Endodermal cell (in vitro differentiated cells): ENCODE measurements around the gene MACROD2. TPM values are rescaled to one million over a fixed set of nuclear protein-coding genes. Genes with fewer than 3 reads are reported as not detected.

Source experiments
- DNase-seq: peaks from one replicate; pipeline ENCODE4 v3.0.0-alpha.2; 2017
- H3K27ac ChIP-seq: 2 replicates; pipeline ENCODE4 v1.5.1; 2013; ENCODE audit warnings: mild to moderate bottlenecking, low read depth, low read length, moderate library complexity
- H3K27me3 ChIP-seq: 2 replicates; pipeline ENCODE4 v1.6.1; 2013; ENCODE audit warnings: mild to moderate bottlenecking, low read length, moderate library complexity; ENCODE audit not compliant: insufficient read depth, control insufficient read depth, poor library complexity, severe bottlenecking
- H3K36me3 ChIP-seq: 2 replicates; pipeline ENCODE4 v1.7.0; 2013; ENCODE audit warnings: mild to moderate bottlenecking, low read length, moderate library complexity; ENCODE audit not compliant: control insufficient read depth, insufficient read depth
- H3K4me1 ChIP-seq: one replicate; pipeline ENCODE4 v1.7.0; 2013; ENCODE audit warnings: low read length; ENCODE audit not compliant: control insufficient read depth, insufficient read depth
- H3K4me3 ChIP-seq: 2 replicates; pipeline ENCODE4 v1.5.1; 2013; ENCODE audit warnings: mild to moderate bottlenecking, low read length, moderate library complexity
- H3K9ac ChIP-seq: 2 replicates; pipeline ENCODE4 v1.6.1; 2013; ENCODE audit warnings: mild to moderate bottlenecking, low read length, moderate library complexity; ENCODE audit not compliant: poor library complexity, severe bottlenecking; ENCODE audit errors: extremely low read depth
- H3K9me3 ChIP-seq: 2 replicates; pipeline ENCODE4 v1.6.1; 2013; ENCODE audit warnings: mild to moderate bottlenecking, low read length, moderate library complexity; ENCODE audit not compliant: control insufficient read depth
- H3K27ac Mint-ChIP-seq: 2 replicates; pipeline ENCODE4 v1.8.0; 2020; ENCODE audit warnings: mixed read lengths
- H3K27me3 Mint-ChIP-seq: 2 replicates; pipeline ENCODE4 v1.8.0; 2021; ENCODE audit warnings: mild to moderate bottlenecking, mixed read lengths; ENCODE audit not compliant: insufficient read depth
- H3K36me3 Mint-ChIP-seq: 2 replicates; pipeline ENCODE4 v1.8.0; 2020; ENCODE audit warnings: low read depth, mixed read lengths
- H3K4me1 Mint-ChIP-seq: 2 replicates; pipeline ENCODE4 v1.8.0; 2020; ENCODE audit warnings: mixed read lengths
- H3K4me3 Mint-ChIP-seq: 2 replicates; pipeline ENCODE4 v1.8.0; 2020; ENCODE audit warnings: mild to moderate bottlenecking, moderate library complexity, mixed read lengths
- H3K9me3 Mint-ChIP-seq: 2 replicates; pipeline ENCODE4 v1.8.0; 2020; ENCODE audit warnings: mild to moderate bottlenecking, mixed read lengths
- CTCF ChIP-seq: fragments of 200-600 bp; sonication (generic); conservative IDR thresholded peaks from 2 replicates; pipeline ENCODE4 v1.5.0; 2021; ENCODE audit warnings: antibody characterized with exemption, mild to moderate bottlenecking
- whole genome bisulfite sequencing, 2 experiments: methylation state at CpG; one replicate each; pipeline versions ENCODE4 v1.1.5 to v1.1.7; 2013; ENCODE audit warnings: missing lambda C conversion rate in 2 of 2, mixed read lengths in 1 of 2; ENCODE audit not compliant: insufficient coverage in 1 of 2, insufficient read length in 1 of 2; 5-methylcytosine and 5-hydroxymethylcytosine counted together
- total RNA-seq, 2 donors: library from RNA; stranded (reverse); fragmentation: NEBNext Ultra II Directional in 1 of 2; extraction: Animal tissue kit (Norgen Biotek cat#: 25700) in 1 of 2; gene quantifications; 2 replicates in 1 of 2; 3 replicates in 1 of 2; pipeline ENCODE4 v1.2.1, GENCODE V29; 2021

MACROD2 gene
- total RNA-seq, 2 donors from 2014 or later: 2.3 to 4.8 TPM

GRCh38 chr20:14414560-14414959 is 419.2 kb downstream of the MACROD2 start:
- H3K4me3 ChIP-seq: no peak overlapping the region
- Mint-ChIP-seq H3K27me3 (no peaks in the 10 kb centered on the region), H3K4me3 (no peak overlapping the region), H3K9me3 (no peaks in the 10 kb centered on the region), H3K36me3 (no peaks in the 10 kb centered on the region), H3K4me1 (peaks cover 47% of the 10 kb centered on the region), H3K27ac (peak overlapping the region; percentile 41)
- H3K36me3 ChIP-seq: no peaks in the 10 kb centered on the region
- DNase-seq: peak; percentile 69
- no peak overlapping the region for H3K9ac ChIP-seq
- 61 to 83% methylated on average over 2 of the region's 2 CpGs for WGBS, 2 experiments
- TF ChIP-seq CTCF: no peak
- H3K27me3 ChIP-seq: no peaks in the 10 kb centered on the region
- H3K27ac ChIP-seq: no peak overlapping the region
- H3K9me3 ChIP-seq: no peaks in the 10 kb centered on the region
- H3K4me1 ChIP-seq: peaks cover 27% of the 10 kb centered on the region

- 60 to 78% methylated on average over 3 of the region's 3 CpGs for WGBS, 2 experiments
- Histone ChIP-seq H3K4me1 (peaks cover 27% of the 10 kb centered on the region), H3K36me3 (no peaks in the 10 kb centered on the region), H3K4me3 (no peak overlapping the region), H3K27me3 (no peaks in the 10 kb centered on the region), H3K27ac (no peak overlapping the region), H3K9ac (peak overlapping the region; percentile 11), H3K9me3 (no peaks in the 10 kb centered on the region)
- Mint-ChIP-seq H3K4me1 (peaks cover 47% of the 10 kb centered on the region), H3K9me3 (no peaks in the 10 kb centered on the region), H3K27ac (peak overlapping the region; percentile 49), H3K36me3 (no peaks in the 10 kb centered on the region), H3K4me3 (no peak overlapping the region), H3K27me3 (no peaks in the 10 kb centered on the region)
- no peak for TF ChIP-seq CTCF
- DNase-seq: no peak
Observed at GRCh38 chr20:14415467-14415866, 420.2 kb downstream of the MACROD2 start.

- H3K9me3 Mint-ChIP-seq: peaks cover 3% of the 10 kb centered on the region
- WGBS, 2 experiments: 33 to 81% methylated on average over 1 to 2 of the region's 2 CpGs
- no peaks in the 10 kb centered on the region for H3K27me3 ChIP-seq
- no peaks in the 10 kb centered on the region for H3K36me3 Mint-ChIP-seq
- H3K27ac ChIP-seq: no peak overlapping the region
- H3K27ac Mint-ChIP-seq: no peak overlapping the region
- peaks cover 33% of the 10 kb centered on the region for H3K4me1 Mint-ChIP-seq
- H3K4me3 ChIP-seq: no peak overlapping the region
- no peaks in the 10 kb centered on the region for H3K9me3 ChIP-seq
- no peaks in the 10 kb centered on the region for H3K27me3 Mint-ChIP-seq
- H3K4me1 ChIP-seq: peaks cover 15% of the 10 kb centered on the region
- no peak for DNase-seq
- no peak for TF ChIP-seq CTCF
- H3K4me3 Mint-ChIP-seq: no peak overlapping the region
- H3K36me3 ChIP-seq: no peaks in the 10 kb centered on the region
- no peak overlapping the region for H3K9ac ChIP-seq
Observed at GRCh38 chr20:14418376-14418775, 423.1 kb downstream of the MACROD2 start.
